Activated T-cell treated with anti-CD3 and anti-CD28 coated beads for 4 hours (primary cell): Measurements from ENCODE around the gene NSUN5.
A peak's percentile ranks its signal among the peaks of the same experiment; 100 is the strongest.
"Not testable (repeated sequence)": the region's sequence is repeated elsewhere in the genome, so short reads cannot be mapped to it uniquely, and the experiment has no call there.

Experiments used
- DNase-seq: peaks from one replicate; pipeline ENCODE4 v3.0.0-alpha.2; 2020

Gene NSUN5

DNA sequence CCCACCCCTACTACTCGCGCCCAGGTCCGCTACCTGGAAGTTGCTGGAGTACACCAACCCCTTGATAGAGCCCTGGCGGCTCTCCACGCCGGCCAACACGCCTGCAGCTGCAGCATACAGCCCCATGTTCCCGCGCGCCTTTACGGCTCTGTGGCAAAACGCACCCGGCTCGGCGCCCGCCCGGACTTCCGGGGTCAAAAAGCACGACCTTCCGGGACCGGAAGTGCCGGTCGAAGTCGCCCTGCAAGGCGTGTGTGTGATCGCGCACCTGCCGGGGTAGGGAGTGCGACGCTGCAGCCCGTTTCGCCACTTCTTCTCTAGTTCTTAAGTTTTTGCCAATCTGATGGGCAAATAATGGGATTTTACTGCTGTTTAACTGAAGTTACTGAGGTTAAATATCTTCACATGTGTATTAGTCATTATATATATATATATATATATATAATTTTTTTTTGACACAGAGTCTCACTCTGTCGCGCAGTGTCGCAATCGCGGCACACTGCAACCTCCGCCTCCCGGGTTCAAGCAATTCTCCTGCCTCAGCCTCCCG, at the start of gene NSUN5:
Gene NSUN5, minus strand, starts transcription at position 162 of the 550 bp plus-strand sequence. Its CDS starts 36 bp downstream, at position 126.
- DNase-seq, result peak; percentile 77

DNA sequence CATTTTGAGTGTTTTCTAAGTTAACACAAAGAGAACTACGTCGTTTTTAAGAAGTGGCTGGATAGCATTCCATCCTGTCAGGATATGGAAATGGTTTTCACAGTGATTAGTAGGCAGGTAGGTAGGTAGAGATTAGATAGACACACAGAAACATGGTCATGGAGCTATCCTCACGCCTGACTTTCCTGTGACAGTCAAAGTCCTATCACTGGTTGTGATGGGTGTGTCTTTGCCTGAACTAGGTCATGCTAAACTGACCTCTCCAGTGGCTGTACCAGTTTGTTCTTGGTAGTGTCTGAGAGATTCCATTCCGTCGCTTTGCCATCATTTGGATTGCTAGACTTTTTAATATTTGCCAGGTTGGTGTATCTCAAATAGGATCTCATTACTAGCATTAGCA, 47.5 kb upstream of the NSUN5 start:
- DNase-seq, result no peak

DNA sequence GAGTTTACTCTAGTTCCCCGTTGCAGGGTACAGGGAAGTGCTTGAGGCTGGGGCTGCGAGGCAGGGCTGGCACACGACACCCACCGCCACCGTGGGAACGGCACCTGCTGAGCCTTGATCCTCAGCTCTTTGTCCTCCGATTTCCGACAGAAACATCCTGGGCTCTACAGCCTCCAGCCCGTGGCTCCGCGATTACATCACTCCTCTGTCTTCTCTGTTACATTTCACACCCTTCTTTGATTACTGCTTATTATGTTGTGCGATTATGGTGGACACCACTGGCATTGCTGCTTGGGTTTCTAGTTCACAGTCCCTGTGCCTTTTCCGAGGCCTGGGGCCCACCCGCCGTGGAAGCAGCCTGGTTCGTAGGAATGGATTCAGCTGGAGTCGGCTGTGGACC, 46.2 kb upstream of the NSUN5 start:
- DNase-seq, result no peak

DNA sequence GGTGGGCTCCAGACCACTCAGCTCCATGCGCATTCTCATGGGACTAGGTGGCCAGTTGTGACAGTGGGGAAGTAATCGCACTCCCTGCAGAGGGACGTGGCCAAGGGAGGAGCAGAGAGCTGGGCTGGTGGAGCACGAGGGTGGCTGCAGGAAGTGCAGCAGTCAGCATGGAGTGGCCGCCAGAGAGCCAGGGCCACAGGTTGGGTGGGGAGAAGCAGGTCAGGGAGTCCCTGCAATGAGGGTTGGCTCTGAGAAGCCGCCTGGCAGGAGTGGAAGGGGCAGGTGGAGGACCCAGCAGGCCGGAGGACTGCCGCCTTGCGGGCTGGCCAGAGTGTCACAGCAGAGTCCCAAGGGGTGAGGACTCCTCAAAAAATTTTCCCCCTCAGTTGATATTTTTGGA, 45.6 kb upstream of the NSUN5 start:
- no peak for DNase-seq

DNA sequence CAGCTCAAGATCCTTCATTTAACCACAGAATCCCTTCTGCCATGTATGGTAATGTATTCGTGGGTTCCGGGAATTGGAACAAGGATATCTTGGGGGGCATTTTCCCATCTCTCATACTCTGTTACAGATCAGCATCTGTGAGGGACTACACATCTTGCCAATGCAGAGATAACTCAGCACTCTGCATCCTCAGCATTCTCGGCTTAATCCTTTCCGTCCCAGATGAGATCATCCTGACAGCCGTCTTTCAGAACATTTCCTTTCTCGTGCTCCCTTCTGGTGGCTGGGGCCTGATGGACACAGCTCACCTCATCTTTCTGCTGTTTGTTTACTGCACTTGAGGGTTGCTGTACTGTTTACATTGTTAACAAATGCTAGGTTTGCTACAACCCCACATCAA, 44.6 kb upstream of the NSUN5 start:
- no peak for DNase-seq

DNA sequence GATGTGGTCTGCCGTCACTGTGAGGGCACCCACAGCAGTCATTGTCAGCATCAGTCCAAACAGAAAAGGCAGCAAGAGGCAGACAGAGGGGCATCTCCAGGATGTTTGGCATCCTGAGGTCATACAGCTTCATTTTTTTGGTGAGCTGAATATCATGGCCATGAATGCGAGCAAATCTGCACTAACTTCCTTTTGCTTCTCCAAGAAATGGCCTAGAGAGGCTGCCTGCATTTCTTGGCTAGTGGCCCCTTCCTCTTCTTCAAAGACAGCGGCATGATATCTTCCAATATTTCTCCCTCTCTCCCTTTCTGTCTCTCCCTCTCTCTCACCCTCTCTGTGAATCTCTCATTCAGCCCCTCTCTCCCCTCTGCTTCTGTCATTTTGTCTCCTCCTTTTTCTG, 44.2 kb upstream of the NSUN5 start:
- DNase-seq, result no peak

DNA sequence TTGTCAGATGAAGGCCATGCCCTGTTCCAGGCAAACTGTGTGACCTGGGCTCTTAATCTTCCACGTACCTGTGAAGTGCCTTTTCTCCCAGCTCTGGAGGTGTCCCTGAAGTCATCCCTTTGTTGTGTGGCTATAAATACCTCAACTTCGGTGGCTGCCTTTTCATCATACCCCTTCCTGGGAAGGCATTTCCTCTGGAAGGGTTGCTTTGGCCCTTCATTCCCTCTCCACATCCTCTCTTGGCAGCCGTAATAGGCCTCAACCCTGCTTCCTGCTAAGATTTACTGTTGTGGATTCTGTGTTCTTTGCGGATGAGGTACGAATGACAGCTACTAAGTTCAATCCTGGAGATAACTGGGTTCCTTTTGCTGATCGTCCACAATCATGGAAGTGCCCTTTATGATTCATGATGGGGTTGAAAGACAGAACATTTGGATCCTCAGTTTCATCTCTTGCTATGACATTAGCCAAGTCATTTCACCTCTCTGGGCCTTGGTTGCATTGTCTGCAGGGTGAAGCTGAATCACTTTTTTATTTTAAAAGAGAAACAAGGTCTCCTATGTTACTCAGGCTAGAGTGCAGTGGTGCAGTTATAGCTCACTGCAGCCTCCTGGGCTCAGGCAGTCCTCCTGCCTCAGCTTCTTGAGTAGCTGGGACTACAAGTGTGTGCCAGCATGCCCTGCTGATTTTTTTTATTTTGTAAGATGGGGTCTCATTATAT, 43.0 kb upstream of the NSUN5 start:
- DNase-seq, result no peak

DNA sequence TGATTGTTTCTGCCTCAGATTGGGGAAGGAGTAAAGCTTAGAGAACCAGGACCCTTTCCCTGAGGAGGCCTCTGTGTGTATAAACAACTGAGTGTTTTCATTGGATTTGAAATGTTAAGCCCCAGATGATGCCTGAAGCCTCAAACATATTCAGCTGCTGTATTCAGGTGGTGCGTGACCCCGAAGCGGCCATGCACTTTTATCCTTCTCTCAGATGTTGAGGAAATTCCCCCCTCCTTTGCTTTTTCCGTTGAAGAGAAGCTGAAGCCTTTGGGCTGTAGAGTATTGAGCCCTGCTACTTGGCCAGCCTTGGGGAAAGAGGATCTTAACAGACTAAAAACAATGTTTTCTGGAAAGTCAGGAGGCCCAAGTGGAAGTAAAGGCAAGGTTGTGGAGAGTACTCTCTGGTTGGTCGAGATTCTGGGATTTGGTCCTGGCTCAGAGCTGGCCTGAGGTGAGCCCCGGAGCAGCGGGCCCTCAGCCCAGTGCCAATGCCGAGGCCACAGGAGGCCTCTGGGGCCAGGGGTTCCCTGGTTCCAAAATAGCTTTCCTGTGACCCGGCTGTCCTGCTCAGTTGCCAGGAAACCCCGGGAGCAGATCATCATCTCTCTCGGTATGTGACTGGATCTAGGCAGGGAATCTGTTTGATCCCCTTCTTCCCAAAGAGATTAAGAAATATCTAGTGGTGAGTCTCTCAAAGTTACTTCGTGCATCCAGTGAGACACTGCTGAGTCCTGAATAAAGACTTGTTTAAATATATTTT, 41.9 kb upstream of the NSUN5 start:
- DNase-seq, result no peak

DNA sequence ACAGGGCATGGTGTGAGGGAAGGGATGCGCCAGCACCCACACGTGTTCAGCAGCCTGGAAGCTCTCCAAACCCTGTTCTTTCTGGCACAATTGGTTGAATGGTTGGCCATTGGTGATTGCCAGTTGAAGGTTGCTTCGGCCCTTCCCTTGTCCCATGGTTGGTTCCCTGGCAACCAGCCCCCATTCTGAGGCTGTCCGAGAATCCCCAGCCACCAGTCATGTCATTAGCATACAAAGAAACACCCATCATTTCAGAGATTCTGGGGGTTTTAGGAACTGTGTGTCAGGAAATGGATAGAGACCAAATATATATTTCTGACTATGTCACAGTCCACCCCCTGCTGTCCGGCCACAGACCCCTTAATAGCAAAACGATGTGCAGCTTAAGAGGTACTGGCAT, 41.1 kb upstream of the NSUN5 start:
- DNase-seq, result no peak

DNA sequence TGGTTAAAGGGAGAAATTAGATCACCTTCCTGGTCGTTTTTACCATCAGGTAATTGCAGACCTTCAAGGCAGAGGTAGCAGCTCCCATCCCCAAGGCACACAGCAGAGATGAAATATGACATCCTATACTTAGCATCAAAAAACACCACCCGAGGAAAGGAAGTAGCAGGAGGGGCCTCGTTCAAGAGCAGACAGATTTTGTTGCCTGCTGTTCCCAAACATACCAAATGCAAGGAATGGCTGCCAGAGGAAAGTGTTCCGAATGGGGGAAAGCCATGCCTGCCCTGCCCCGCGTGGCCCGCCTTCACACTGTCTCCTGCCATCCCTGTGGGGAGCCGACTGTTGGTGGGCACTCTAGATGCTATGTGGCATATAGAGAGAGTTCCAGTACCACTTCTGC, 37.3 kb upstream of the NSUN5 start:
- no peak for DNase-seq

DNA sequence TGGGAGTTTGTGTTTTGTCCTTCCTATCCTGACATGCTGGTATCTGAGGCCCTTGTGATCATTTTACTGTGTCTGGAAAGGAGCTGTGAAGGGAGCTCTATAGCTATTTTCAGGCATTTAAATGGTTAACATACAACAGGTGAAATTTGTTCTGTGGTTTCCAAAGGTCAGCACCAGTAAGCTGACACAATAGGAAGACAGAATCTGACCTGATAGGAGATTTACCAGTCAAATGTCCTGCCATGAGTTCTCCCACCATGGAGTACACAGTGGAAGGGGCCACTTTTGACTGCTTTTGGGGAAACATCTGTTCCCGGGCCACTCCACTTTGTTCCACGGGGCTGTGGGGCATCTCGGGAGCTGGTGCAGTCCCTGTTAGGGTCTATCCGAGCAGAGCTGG, 36.9 kb upstream of the NSUN5 start:
- no peak for DNase-seq

DNA sequence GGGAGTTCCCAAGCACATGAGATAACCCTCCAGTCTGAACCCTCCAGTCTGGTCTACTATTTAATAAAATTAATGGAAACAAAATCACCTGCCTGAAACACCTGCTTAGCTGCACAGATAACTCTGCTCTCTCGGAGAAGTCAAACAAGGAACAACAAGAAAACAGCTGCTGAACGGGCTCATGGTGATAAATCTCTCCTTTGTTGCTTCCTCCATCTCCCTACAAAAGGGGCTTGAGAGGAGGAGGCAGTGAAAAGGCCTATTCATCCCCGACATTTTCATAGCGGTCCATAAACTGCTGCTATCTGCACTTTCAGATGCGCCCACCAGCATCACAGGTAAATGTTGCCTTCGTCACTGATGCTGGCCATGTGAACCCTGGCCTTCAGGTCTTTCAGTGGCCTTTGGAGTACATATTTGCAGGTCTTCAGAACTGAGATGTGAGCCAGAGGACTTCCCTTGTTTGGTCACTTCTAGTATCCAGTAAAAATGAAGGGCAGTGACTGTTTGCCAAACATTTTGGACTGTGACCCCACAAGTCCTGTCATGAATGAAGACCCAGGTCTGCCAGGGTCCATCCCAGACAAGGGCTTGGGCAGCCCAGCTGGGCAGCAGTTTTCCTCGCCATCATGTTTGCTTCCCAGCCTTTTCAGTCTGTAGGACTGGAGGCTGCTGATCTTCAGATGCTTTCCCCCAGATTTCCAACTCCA, 35.2 kb upstream of the NSUN5 start:
- DNase-seq, result no peak

DNA sequence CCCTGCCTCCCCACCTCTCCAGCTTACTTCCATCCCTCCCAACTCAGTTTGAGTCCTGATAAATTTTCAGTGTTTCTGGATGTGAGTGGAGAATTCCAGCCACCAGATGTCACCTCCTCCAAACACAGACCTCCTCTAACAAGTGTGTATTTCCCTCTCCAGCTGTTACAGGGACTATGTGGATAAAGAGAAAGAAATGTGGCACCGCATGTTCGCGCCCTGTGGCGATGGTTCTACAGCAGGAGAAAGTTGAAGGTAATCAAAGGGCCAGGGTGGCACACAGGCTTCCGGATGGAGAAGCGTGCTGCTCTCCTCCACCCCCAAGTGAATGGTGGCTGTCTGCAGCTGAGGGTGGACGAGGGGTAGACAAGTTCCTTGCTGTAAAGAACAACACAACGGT, 34.0 kb upstream of the NSUN5 start:
- DNase-seq, result no peak

DNA sequence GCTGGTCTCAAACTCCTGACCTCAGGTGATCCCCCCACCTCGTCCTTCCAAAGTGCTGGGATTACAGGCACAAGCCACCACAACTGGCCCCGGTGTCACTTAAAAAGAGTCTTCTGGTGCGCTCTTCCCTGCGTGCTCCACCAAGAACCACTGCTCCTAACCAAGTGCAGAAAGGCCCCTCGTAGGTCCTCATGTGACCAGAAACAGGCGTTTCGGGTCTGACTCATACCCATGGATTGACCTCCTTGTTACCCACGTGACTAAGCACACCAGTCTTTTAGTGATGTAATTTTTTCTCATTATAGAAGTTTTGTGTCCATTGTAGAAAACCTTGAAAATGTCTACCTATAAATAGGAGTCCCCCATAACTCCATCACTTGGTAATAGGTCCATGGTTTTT, 33.3 kb upstream of the NSUN5 start:
- no peak for DNase-seq

DNA sequence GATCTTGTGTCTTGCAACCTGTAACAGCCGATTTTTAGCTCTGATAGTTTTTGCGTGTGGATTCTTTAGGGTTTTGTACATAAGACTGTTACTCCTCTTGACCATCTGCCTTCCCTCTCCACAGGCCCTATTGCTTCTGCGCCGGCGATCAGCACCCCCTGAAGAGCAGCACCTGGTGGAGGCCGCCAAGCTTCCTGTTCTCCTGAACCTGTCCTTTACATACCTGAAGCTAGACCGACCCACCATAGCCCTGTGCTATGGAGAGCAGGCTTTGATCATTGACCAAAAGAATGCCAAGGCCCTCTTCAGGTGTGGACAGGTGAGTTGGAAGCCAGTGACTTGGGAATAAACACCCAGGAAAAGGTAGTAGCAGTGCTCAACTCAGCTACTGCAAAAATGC, 31.9 kb upstream of the NSUN5 start:
- no peak for DNase-seq

DNA sequence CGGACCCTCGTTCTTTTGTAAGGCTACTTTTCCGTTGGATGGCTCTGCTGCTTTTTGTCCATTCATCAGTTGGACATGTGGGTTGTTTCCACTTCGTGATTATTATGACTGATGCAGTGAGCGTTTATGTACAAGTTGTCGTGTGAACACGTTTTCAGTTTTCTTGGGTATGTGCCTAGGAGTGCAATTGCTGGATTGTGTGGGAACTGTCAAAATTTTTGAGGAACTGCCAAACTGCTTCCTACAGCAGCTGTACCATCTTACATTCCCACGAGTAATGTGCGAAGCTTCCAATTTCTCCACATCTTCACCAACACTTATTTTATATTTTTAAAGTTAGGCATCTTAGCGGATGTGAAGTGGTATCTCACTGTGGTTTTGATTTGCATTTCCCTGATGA, 29.7 kb upstream of the NSUN5 start:
- no peak for DNase-seq

DNA sequence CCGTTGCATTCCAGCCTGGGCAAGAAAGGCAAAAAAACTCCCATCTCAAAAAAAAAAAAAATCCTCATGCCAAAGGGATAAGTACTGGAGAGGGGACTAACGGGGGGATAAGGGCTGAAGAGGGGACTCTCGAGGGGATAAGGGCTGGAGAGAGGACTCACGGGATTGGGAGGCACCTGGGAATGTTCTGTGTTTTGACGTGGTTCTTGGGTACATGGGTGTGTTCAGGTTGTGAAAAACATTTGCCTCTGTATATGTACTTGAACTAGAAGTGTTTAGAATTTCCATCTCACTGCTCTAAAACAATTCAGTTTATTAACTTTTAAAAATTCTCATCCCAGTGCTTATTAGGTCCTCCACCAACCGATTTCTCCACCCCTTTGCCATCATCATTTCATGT, 23.8 kb upstream of the NSUN5 start:
- no peak for DNase-seq

DNA sequence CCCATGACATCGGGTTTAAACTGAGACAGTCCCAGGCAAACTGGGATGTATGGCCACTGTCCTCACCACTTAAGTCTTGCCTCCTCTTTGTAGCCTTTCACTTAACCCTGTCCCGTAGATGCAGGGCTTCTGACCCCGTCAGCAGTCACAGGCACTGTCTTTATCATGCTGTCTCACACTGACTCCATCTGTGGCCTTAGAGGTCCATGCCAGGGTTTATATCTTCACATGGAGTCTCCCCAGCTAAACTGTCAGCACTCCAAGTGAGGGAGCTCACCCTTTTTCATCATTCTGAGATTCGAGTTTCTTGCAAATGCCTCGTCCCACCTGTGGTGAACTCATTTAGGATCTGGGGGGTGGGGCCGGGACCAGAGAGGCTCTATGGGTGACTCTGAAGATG, 22.1 kb upstream of the NSUN5 start:
- no peak for DNase-seq

DNA sequence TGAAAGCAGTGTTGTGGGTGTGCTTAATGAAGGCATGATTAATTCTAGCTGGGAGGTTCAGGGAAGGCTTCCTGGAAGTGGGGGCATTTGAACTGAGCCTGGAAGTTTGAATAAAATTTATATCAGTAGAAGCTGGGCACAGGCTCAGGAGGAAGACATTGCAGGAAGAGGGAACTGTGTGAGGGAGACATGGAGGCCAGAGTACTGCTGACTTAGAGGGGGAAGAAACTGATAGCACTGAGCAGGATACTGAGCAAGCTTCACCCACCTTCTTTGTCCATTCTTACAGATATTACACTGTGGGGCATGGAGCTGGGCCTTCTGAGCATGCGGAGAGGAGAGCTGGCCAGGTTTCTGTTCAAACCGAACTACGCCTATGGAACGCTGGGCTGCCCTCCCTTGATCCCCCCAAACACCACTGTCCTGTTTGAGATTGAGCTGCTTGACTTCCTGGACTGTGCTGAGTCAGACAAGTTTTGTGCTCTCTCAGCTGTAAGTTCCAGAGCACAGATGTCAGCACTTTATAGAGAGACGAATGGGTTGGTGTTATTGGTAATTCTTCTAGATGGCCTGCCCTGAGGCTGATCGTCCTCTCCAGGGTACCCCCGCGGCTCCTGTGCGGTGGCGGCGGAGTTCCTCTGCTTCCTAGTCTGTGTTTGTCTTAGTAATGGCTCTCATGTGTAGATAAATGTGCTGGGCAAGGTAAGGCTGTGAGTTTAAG, 21.4 kb upstream of the NSUN5 start:
- no peak for DNase-seq

DNA sequence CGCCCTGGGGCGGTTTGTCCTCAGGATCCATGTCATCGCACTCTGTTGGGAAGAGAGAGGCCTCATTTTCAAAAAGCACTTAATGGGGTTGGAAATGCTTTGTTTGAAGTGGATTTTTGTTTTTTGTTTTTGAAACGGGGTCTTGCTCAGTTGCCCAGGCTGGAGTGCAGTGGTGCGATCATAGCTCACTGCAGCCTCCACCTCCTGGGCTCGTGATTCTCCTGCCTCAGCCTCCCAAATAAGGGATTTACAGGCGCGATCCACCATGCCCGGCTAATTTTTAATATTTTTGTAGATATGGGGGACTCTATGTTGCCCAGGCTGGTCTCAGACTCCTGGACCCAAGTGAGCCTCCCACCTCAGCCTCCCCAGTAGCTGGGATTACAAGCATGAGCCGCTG, 20.1 kb upstream of the NSUN5 start:
- DNase-seq, result no peak

DNA sequence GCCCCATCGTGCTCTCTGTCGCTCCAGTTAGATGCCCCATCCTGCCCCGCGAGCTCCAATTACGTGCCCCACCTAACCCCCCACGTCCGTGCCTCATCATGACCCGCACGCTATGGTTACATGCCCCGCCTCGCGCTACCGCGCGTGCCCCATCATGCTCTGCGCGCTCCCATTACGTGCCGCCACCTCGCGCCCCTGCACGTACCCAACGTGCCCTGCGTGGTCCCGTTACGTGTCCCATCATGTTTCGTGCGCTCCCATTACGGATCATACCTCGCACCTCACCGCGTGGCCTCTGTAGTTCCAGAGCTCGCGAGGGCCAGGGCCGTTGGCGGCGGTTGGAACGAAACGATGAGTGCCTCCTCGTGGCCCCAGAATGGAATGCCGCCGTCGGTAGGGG, 19.3 kb upstream of the NSUN5 start, which contains the start of the genes FKBP6 and TRIM50:
Gene FKBP6, plus strand, starts transcription at position 240 of the 400 bp plus-strand sequence. CDS start 268 bp downstream, outside the sequence.
Gene TRIM50, minus strand, starts transcription at position 161 of the 400 bp plus-strand sequence. CDS start 3,295 bp downstream, outside the sequence.
- DNase-seq, result not testable (repeated sequence)

DNA sequence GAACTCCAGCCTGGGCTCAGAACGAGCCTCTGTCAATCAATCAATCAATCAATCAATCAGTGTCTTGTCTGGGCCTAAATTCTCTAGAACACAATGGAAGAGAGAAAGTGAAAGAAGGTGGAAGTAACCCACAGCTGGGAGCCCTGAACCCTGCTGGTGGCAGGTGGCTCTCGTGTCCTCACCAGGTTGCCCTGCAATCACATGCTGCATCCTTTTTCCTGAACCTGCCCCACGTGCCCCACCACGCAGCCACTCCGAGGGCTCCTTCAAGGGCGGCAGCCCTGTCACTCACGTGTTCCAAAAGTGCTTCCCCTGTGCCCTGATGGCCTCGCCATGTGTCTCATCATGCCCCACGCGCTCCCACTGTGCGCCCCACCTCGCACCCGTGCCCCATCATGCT, 18.8 kb upstream of the NSUN5 start:
- not testable (repeated sequence) for DNase-seq

DNA sequence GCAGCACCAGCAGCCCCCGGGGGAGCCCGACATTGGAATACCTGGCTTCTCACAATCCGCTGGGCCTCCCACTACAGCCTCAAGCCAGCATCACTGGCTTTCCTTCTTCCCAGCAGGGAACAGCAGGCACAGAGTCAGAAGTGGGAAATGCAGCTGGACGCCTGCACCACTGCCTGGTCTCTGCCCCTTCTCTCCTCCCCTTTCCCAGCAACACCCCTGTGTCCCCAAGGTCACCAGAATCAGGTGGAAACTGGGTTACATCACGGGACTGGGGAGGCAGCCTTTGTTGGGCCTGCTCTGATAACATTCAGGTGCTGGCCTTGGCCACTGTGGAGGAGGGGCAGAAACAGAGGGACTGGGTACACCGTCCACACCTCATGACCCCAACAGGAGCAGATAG, 16.8 kb upstream of the NSUN5 start:
- DNase-seq, result not testable (repeated sequence)
